OCI-LY3 (cell line): ENCODE data around the gene ELL2.

Source experiments
- EZH2phosphoT487 ChIP-seq: fragments of 200-600 bp; shearing (Covaris generic); IDR thresholded peaks from 2 replicates; pipeline ENCODE4 v1.6.1; 2018; ENCODE audit warnings: antibody characterized with exemption, mixed run types, low read depth
- TF ChIP-seq, protein P1 (sequence below): fragments of 200-600, 300-600 bp; sonication (generic); IDR thresholded peaks from 2 replicates; pipeline ENCODE4 v1.5.1; 2014; ENCODE audit warnings: antibody characterized with exemption, low read length, low read depth

DNA sequence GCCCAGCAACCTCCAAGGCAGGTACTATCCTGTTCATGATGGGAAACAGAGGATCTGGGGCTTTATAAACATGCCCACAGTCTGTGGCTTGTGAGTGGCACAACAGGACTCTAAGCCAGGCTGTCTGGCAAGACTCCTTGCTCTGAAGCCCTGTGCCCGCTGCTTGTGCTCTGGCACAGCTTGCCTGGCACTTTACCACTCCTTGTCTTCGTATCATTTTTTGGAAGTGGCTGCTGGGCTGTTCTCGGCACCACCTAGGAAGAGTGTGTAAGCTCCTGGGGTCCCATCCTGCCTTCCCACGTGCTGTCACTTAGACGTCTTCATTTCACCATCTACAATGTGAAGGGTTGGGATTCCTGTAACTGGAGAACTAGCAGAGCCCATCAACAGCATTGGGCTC is 79.8 kb downstream of the ELL2 start:
- TF ChIP-seq, protein P1, sequence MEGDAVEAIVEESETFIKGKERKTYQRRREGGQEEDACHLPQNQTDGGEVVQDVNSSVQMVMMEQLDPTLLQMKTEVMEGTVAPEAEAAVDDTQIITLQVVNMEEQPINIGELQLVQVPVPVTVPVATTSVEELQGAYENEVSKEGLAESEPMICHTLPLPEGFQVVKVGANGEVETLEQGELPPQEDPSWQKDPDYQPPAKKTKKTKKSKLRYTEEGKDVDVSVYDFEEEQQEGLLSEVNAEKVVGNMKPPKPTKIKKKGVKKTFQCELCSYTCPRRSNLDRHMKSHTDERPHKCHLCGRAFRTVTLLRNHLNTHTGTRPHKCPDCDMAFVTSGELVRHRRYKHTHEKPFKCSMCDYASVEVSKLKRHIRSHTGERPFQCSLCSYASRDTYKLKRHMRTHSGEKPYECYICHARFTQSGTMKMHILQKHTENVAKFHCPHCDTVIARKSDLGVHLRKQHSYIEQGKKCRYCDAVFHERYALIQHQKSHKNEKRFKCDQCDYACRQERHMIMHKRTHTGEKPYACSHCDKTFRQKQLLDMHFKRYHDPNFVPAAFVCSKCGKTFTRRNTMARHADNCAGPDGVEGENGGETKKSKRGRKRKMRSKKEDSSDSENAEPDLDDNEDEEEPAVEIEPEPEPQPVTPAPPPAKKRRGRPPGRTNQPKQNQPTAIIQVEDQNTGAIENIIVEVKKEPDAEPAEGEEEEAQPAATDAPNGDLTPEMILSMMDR: no peak
- TF ChIP-seq EZH2phosphoT487: no peak
